GM13977 (cell line): ENCODE results near the gene PARD3.

ENCODE experiments used
- DNase-seq: peaks from one replicate; pipeline ENCODE4 v3.0.0; 2012; ENCODE audit warnings: low spot score
- CTCF ChIP-seq: IDR thresholded peaks from 2 replicates; pipeline ENCODE4 v1.5.1; 2012; ENCODE audit warnings: mild to moderate bottlenecking, control low read depth; ENCODE audit not compliant: insufficient read depth; ENCODE audit errors: extremely low read depth, missing control alignments
- in situ Hi-C: fragments of 300-500 bp; cut with MboI; formaldehyde crosslinking; loops from one replicate; pipeline ENCODE4 v1.12.0; 2022; ENCODE audit warnings: low sequenced_read_pairs, low pct_unique_long_range_greater_than_20kb, mixed read lengths, inconsistent platforms; ENCODE audit not compliant: unreplicated experiment

The PARD3 gene

GRCh38 chr10:34255035-34255434 is 560.1 kb downstream of the PARD3 start:
- DNase-seq, result no peak
- in situ Hi-C loops, result no loop called here
- no peak for TF ChIP-seq CTCF

GRCh38 chr10:34254596-34254995 is 560.5 kb downstream of the PARD3 start:
- no peak for TF ChIP-seq CTCF
- in situ Hi-C loops, result no loop called here
- no peak for DNase-seq

- no peak for TF ChIP-seq CTCF
- in situ Hi-C loops, result no loop called here
- DNase-seq, result no peak
Measured at GRCh38 chr10:34252111-34252510, 563.0 kb downstream of the PARD3 start.

- no peak for DNase-seq
- no peak for TF ChIP-seq CTCF
- in situ Hi-C loops, result no loop called here
Measured at GRCh38 chr10:34251177-34251576, 563.9 kb downstream of the PARD3 start.

GRCh38 chr10:34250722-34251121 is 564.4 kb downstream of the PARD3 start:
- no peak for TF ChIP-seq CTCF

GRCh38 chr10:34249634-34250033 is 565.5 kb downstream of the PARD3 start:
- in situ Hi-C loops, result no loop called here
- no peak for DNase-seq
- TF ChIP-seq CTCF, result no peak

More at GRCh38 chr10:34250722-34251121, 564.4 kb downstream of the PARD3 start:
- in situ Hi-C loops, result no loop called here
- DNase-seq, result no peak

- TF ChIP-seq CTCF, result no peak
- DNase-seq, result no peak
- in situ Hi-C loops, result no loop called here
Measured at GRCh38 chr10:34247560-34247959, 567.5 kb downstream of the PARD3 start.
